Measurements from ENCODE around the gene ARMC2.
"Not testable (repeated sequence)": the region's sequence is repeated elsewhere in the genome, so short reads cannot be mapped to it uniquely, and the experiment has no call there.

ARMC2 gene

GRCh38 chr6:108921547-108922361 lies 73.5 kb downstream of the ARMC2 start:
- DNase-seq, result no peak

DNA sequence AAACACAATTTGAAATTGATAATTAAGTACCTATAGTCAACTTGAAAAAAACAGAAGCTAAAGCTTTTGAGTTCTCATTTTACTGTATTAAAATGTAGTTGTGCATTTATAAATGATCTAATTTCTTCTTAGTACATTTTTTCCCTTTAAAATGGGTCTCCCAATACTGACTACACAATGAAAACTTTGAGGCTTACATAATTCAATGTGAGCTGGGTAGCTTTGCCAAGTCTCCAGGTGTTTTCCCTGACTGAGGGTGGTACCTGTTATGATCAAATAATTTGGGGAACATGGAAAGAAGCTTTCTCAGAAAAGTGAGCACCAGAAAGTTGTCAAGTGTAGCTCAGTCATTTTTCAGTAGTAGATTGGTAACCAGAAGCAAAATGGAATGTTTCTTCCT lies 74.3 kb downstream of the ARMC2 start:
- no peak for DNase-seq

DNA sequence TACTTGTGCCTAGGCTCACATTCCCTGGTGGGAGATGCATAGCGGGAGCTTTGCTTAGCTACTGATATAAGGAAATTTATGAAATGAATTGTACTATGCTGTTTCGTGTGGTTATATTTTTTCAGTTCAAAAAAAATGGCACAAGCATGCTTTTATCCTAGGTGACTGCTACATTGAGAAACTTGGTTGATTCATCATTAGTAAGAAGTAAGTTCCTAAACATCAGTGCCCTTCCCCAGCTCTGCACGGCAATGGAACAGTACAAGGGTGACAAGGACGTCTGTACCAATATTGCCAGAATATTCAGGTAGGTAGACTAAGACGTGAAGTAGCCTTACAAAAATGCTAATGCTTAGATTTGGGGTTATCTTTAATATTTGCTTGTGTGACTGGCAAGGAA lies 79.7 kb downstream of the ARMC2 start:
- DNase-seq, result no peak

DNA sequence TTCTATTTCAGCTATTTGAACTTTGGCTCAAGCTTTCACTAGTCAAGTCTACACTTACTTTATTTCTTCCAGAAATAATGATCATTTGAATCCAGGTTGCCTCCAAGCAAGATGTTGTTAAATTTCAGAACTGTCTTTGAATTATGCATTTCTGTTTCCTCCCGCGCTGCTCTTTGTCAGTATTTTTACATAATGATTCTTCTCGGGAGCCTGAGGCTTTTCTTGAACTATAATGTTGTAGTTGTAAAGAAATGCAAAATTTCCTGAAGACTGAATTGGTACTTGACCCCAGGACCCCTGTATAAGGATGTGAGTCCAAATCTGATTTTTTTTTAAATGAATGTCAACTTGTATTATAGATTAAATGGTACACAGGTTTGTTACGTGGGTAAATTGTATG lies 80.4 kb downstream of the ARMC2 start:
- no peak for DNase-seq

- DNase-seq, result not testable (repeated sequence)
Observed at GRCh38 chr6:108931090-108931489, 82.9 kb downstream of the ARMC2 start.

DNA sequence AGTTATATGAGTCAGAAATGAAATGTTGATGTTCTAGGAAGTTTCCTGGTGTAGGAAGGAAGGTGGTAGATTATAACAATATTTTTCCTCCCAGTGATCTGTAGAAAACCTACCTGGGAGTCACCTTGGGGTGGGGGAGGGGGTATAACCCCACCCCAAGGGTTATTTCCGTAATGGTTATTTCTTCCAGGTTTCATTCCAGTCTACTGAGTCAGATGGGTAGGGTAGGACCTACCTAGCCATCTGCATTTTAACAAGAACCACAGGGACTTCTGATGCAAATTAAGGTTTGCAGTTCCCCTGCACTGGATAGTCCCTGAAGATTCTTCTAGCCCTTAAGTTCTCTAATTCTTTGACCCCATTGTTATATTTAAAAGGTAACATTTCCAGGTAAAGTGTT lies 88.9 kb downstream of the ARMC2 start:
- DNase-seq, result no peak

DNA sequence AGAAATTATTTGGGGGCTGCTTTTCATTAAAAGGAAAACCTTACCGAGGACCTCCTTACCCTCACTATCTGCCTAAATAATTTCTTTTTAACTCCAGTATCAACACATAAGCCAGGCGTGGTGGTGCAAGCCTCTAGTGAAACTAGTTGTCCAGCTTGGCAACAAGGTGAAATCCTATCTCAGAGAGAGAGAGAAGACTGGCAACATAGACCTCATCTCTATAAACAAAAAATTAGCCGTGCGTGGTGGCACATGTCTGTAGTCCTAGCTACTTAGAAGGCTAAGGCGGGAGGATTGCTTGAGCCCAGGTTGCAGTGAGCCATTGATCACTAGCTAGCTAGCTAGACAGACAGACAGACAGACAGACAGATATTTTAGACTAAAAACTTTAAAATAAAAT lies 92.5 kb downstream of the ARMC2 start:
- DNase-seq, result no peak

GRCh38 chr6:108941281-108941680 lies 93.1 kb downstream of the ARMC2 start:
- DNase-seq, result no peak

DNA sequence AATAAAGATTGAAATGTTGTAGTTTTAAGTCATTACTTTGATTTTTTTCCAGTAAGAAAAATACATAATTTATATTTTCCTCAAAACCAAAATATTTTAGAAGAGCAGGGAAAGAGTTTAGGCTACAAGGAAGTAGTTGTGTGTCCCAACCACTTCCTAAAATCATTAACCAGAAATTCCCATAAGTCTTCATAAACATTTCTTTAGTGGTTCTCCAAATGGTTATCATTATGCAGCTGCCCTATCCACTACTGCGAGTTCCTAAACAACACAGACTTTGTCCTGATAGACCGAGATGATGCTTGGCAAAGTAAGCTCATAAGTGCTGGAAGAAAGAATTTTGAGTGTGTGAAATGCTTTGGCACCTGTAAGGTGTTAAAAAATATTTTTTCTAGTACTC lies 93.6 kb downstream of the ARMC2 start:
- DNase-seq, result no peak

DNA sequence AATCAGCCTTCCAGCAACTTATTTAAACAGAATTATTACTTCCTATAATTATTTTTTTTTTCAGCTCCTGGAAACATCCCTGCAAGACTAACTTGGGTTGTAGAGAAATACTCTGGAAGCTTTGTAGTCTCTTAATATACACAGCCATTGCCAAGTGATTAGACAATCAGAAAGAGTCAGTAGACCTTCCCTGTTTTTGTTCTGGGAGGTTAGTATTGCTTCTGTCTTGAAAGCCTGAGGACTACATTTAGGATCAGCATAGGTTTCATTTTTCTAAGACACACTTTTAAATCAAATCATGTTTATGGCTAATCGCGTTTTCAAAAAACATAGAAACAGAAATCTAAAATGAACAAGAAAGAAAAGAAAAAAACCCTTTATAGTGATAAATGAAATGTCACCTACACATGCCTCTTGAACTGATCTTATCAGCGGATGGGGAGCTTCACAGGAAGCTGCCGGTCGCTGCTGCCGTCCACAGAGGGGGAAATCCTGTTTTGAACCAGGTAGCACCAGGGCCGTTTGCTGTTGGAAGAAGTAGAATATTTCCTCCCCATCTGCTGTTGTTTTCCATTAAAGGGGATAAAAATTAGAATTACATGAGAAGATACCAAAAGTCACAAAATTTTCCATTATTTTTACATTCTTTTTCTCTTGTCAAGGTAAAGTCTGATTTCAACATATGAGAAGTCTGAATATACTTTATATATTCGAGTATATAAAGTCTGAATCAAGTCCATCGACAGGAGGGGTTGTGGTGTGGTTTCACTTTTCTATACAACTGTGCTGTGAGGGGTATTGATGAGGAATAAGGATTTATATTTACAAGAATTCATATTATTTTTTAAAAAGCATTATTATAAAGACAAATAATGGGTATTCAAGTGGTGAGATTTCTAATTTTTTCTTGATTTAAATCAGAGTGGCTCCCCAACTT lies 94.6 kb downstream of the ARMC2 start:
- DNase-seq, result peak; percentile 33

DNA sequence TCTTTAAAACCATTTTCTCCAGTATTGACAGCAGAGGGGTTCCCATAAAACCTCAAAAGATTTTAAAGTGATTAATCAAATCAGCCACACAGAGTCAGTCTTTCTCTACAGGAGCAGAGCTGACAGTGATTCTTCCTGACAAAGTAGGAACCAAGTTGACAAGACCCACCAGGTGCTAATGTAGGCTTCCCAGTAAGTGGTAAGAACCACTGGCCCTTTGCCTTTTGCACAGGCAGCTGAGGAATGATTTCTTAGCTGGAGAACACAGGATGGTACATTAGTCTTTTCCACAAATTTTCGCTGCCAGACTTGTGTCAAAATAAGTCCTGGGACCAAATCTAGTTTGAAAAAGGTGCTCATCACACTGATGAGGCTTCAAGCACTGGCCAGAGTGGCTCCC lies 95.8 kb downstream of the ARMC2 start:
- no peak for DNase-seq

DNA sequence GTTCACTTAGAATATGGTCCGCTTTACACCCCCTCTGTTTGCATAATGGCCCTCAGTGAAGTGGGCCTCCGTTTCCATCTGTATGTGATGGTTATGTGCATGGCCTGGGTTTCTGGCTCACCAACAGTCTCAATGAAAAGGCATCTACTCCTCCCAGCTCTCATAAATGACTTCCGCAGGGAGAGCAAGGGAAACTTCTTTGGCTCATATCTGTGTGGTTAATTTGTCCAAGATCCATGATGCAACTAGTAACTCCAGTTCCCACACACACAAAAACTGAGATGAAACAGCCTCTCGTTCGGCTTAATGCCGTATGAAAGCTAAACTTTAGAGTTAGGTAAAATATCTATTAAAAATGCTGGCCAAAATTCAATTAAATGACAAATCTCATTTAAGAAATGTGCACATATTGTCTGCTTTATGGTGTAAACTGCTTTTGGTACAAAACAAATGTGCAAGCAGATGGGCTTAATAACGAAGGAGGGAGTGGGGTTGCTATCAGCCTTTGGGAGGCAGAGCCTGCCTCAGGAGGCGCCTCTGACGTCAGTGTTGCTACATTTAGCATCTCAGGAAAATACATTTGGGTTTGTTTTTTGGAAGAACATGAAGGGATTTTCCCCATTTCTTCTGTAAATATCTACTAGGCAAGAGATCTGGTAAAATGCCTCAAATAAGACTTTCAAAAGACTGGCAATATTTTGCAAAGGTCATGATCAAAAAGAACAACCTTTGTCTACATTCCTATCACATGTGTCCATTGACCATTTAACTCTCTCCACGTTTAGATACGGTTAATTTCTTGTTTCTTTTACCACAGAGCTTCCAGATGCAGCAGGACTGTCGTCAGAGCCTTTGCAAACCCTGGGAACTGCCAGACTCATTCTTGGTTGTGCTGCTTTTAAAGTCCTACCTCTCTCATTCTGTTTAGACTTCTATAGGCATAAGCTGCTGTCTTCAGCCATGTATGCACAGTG lies 96.8 kb downstream of the ARMC2 start:
- no peak for DNase-seq

DNA sequence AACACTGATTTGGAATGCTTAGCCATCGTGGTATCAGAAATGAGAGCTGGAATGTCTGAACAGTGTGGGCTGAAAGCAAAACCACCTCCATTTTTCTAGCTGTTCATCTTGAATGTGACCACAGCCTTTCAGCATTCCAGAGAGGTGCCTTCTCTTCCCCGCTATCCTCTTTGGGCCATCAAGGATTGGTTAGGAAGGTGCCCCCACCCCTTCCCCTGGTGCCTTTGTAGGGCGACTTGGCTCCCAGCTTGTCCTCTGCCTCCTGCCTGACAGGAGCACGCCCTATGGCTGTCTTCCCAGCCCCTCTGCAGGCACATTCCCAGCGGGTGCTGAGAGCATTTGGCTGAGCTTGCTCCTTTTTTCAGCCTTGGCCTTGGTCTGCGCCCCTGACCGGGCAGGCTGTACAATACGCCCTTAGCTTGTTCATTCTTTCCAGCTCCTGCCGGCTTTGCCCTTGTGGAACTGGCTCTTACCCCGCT lies 97.5 kb downstream of the ARMC2 start:
- no peak for DNase-seq

DNA sequence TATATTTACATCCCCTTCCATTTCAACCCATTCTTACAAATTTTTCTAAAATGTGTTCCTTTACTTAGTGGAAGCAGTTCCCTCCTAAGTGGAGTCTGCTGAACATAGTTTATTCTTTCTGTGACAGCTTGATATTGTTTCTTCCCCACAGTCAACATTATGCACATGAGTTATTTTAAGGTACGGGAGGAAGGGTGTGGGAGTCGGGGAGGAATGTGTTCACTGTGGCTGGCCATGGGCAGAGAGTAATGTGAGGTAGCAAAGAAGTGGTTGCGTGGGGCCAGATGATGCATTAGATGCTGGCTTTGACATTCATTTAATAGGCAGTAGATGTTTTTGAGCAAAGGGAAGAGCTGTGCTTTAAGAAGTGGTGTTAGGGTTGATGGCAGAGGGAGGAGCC lies 98.5 kb downstream of the ARMC2 start:
- DNase-seq, result no peak

- DNase-seq, result no peak
Observed at GRCh38 chr6:108947114-108947854, 99.1 kb downstream of the ARMC2 start.

GRCh38 chr6:108948181-108948661 lies 100.0 kb downstream of the ARMC2 start:
- no peak for DNase-seq

GRCh38 chr6:108951351-108951953 lies 103.2 kb downstream of the ARMC2 start:
- DNase-seq, result no peak

DNA sequence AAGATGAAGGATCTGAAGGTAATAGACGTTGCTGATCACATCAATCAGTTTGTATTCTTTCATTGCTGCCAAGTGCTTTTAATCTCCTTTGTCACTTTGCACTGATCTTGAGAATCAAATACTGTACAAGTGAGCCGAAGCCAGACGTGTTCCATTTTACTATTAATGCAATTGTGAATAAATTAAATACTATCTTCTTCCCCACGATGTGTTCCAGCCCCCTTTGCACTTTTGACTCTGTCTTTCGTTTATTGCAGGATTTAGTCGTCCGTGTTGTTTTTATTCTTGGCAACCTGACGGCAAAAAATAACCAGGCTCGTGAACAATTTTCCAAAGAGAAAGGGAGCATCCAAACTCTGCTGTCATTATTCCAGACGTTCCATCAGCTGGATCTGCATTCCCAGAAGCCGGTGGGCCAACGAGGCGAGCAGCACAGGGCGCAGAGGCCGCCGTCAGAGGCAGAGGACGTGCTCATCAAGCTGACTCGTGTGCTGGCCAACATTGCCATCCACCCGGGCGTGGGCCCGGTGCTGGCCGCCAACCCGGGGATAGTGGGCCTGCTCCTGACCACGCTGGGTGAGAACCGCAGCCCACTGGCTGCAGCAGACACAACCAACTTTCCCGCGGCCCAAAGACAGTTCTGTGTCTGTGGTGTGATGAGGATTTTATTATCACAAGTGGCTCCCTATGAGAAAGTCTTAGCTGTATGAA lies 104.7 kb downstream of the ARMC2 start:
- DNase-seq, result no peak

DNA sequence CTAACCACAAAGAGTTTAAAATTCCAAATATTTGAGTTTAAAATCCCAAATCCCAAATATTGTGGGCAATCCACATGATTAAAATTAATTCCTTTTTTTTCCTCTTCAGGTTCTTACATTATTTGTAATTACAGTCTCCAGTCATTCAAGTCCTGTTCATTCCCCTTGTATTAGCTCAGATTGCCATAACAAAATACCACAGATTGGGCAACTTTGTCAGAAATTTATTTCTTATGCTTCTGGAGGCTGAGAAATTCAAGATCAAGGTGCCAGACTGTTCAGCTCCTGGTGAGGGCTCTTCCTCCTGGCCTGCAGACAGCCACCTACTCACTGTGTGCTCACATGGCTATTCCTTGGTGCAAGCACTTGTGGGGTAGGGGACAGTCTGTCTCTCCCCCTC lies 105.5 kb downstream of the ARMC2 start:
- DNase-seq, result no peak

DNA sequence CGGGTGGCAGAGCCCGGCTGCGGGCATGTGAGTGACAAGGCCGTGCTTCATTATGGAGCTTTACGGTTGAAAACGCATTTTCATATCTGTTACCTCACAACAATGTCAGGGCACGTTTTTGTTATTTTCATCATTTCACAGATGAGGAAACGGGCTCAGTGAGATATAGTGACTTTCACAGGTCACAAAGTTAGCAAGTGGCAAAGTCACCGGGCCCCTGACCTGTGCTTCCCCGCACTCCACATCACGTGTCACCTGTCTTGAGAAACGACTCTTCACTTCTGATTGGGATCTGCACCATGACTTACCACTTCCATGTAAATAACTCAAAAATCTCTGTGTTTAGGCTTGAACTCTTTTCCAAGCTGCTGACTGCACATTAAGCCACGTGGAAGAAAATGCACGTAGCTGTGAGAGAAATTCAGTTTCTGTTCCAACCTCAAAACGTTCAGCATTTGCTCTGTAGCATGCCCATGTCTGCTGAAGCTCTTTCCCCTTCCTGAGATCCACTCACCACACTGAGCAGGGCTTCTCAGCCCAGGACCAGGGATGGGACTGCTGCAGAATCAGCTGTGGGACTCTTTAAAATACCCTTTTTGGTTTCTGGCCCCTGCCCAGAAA lies 107.2 kb downstream of the ARMC2 start:
- DNase-seq, result no peak
